Measurements from ENCODE around the gene SLC39A3. TPM values are rescaled to one million over a fixed set of nuclear protein-coding genes. Genes with fewer than 3 reads are reported as not detected.
A peak's percentile ranks its signal among the peaks of the same experiment; 100 is the strongest.

Gene SLC39A3
- total RNA-seq, 1 donor from 2014 or later, result 42.4 TPM

DNA sequence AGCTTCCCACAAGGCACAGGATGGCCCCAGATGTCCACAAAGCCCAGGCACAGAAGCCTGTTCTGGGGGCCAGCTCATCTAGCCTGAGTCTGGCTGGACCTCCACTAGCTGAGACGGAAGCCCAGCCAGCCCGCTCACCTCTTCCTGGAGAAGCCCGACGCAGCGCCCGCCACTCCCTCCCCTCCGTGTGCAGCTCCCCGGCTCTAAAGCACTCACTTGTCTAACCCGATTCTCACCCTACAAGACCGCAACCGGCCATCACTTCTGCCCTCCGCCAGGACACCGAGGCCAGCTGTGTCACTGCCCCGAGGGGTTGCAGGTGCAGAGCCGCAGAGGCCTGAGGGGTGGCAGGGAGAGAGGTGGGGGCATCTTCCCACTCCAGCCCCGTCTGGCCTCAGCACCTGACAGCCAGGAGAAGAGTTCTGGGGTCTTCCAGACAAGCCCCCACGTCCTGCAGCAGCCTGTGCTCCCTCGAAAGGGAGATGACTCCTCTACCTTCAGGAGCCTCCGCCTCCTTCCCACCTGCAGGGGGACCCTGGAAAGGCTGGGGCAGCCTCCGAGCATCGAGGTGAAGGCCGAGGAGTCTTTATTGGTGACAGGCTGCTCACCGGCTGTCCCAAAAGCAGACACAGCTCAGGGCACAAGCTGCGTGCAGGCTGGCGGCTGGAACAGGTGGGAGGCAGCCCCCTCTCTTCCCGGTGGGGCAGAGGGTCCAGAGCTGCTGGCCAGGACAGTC, 12.7 kb downstream of the SLC39A3 start:
- TF ChIP-seq, protein P1, sequence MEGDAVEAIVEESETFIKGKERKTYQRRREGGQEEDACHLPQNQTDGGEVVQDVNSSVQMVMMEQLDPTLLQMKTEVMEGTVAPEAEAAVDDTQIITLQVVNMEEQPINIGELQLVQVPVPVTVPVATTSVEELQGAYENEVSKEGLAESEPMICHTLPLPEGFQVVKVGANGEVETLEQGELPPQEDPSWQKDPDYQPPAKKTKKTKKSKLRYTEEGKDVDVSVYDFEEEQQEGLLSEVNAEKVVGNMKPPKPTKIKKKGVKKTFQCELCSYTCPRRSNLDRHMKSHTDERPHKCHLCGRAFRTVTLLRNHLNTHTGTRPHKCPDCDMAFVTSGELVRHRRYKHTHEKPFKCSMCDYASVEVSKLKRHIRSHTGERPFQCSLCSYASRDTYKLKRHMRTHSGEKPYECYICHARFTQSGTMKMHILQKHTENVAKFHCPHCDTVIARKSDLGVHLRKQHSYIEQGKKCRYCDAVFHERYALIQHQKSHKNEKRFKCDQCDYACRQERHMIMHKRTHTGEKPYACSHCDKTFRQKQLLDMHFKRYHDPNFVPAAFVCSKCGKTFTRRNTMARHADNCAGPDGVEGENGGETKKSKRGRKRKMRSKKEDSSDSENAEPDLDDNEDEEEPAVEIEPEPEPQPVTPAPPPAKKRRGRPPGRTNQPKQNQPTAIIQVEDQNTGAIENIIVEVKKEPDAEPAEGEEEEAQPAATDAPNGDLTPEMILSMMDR (conservative IDR thresholded peaks at IDR 0.05; ENCODE audit: low read depth, low read length), result no peak
- DNase-seq (ENCODE audit: low read depth), result no peak
- H3K4me3 ChIP-seq (ENCODE audit: low read depth, low read length), result no peak overlapping the region

GRCh38 chr19:2726160-2726855, 13.5 kb downstream of the SLC39A3 start:
- no peak overlapping the region for H3K4me3 ChIP-seq (ENCODE audit: low read depth, low read length)
- no peak for DNase-seq (ENCODE audit: low read depth)
- TF ChIP-seq, protein P1 (conservative IDR thresholded peaks at IDR 0.05; ENCODE audit: low read depth, low read length), result no peak

- no peak overlapping the region for H3K4me3 ChIP-seq (ENCODE audit: low read depth, low read length)
- TF ChIP-seq, protein P1 (conservative IDR thresholded peaks at IDR 0.05; ENCODE audit: low read depth, low read length), result peak; percentile 32
- no peak for DNase-seq (ENCODE audit: low read depth)
Observed at GRCh38 chr19:2724148-2724557, 15.7 kb downstream of the SLC39A3 start.

- no peak overlapping the region for H3K4me3 ChIP-seq (ENCODE audit: low read depth, low read length)
- TF ChIP-seq, protein P1 (conservative IDR thresholded peaks at IDR 0.05; ENCODE audit: low read depth, low read length), result no peak
- DNase-seq (ENCODE audit: low read depth), result no peak
Observed at GRCh38 chr19:2723747-2724146, 16.1 kb downstream of the SLC39A3 start.

DNA sequence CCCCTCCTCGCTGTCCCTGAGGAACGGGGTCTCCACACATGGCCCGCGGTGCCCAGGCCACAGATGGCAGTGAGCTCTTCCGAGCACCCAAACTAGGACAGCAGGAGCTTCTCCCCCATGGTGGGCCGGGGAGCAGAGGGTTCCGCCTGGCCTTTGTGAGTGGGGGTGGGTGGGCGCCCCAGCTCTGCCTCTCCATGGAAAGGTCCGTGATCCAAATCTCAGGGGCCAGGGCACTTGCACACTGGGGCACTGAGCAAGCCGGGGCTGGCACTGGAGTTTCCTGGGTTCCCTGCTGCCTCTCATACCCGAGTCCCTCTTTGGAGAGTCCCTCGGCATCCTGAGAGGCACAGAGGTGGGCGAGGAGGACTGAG, 16.5 kb downstream of the SLC39A3 start:
- no peak overlapping the region for H3K4me3 ChIP-seq (ENCODE audit: low read depth, low read length)
- TF ChIP-seq, protein P1 (conservative IDR thresholded peaks at IDR 0.05; ENCODE audit: low read depth, low read length), result no peak
- no peak for DNase-seq (ENCODE audit: low read depth)

GRCh38 chr19:2722541-2723344, 17.1 kb downstream of the SLC39A3 start:
- no peak for DNase-seq (ENCODE audit: low read depth)
- no peak overlapping the region for H3K4me3 ChIP-seq (ENCODE audit: low read depth, low read length)
- TF ChIP-seq, protein P1 (conservative IDR thresholded peaks at IDR 0.05; ENCODE audit: low read depth, low read length), result no peak

Measured in epithelial cell of proximal tubule (primary cell).